NCI-H2196 treated with DMSO at 0.1 percent for 48 hours (cell line): ENCODE measurements around the gene TNFRSF8.

Experiments
- DNase-seq: peaks from one replicate; lab custom pipeline; 2025; ENCODE audit not compliant: unreplicated experiment; lab: John Stamatoyannopoulos, UW

The TNFRSF8 gene

GRCh38 chr1:12172042-12172851, 109.1 kb downstream of the TNFRSF8 start:
- no peak for DNase-seq

DNA sequence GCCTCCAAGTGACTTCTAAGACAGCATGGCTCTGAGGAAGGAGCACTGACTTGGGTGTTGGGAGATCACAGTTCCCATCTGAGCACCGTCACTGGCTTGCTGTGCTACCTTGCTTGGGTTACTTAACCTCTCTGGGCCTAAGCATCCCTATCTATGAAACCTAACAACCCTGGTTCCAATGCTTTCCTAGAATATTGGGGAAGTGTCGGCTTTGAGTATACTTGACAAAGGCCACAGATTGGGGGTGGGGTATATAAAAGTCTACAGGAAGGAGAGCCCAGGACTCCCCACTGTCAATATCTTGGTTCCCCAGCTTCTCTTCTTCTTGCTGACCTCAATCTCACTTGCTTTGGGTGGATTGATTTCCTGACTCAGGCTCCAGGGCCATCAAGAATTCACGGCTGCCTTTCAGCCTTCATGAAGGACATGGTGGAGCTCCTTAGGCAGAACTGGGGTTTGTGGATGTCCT, 110.0 kb downstream of the TNFRSF8 start:
- DNase-seq, result no peak

DNA sequence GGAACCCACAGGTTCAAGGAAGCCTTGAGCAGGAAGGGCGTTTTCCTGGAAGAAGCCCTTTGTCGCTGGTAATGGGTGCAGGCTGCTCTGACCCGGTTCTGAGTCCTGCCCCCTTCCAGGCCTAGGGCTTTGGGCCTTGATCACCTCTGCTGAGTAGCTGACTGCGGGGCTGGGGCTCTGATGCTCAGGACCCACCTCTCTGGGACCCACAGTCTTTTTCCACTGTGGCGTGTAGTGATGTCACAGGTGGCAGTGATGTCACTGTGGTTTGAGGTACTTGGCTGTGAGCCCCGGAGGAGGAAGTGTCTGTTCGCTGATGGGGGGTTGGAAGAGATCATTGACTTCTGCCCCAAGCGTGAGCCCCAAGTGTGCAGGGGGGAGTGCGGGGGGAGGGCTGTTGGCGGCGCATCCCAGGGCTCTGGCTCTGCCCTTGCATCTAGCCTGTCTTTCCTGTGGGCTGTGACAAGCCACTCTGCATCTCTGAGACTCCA, 110.6 kb downstream of the TNFRSF8 start:
- DNase-seq, result no peak

DNA sequence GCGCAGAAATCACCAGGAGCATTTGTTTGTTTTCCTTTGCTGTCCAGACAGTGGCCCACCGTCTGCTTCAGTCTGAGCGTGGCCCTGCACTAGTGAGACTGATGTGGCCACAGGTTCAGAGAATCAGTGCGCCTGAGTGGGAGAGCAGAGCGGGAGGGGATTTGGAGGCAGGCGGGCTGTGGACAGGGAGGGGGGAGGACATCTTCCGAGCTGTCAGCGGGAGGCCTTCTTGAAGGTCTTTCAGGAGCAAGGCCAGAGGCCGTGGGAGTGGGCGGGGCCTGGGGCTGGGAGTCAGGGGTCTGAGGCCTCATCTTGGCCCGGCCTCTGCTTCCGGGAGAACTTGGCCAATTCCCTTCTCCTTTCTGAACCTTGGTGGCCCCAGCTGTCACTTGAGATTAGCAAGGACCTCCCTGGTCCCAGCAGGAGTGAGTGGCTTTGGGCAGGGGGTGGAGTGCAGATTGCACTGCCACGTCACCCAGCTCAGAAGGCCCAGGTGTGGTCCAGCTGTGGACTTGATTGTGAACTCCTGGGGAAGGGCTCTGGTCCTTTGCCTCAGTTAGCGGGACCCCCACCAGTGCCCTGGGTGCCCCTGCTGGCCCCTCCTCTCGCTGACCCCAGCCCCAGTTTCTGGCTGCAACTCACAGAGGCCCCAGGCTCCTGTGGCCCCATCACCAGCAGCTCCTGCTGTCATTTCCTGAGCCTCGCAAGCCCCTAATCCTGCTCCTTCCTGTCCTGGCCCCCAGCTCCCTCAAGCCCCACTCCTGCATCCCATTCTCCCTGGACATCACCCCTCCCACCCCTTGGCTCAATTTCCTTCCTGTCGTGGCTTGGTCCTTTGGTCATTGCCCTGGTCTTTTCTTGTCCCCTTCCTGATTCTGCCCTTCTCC, 112.1 kb downstream of the TNFRSF8 start:
- DNase-seq, result no peak

DNA sequence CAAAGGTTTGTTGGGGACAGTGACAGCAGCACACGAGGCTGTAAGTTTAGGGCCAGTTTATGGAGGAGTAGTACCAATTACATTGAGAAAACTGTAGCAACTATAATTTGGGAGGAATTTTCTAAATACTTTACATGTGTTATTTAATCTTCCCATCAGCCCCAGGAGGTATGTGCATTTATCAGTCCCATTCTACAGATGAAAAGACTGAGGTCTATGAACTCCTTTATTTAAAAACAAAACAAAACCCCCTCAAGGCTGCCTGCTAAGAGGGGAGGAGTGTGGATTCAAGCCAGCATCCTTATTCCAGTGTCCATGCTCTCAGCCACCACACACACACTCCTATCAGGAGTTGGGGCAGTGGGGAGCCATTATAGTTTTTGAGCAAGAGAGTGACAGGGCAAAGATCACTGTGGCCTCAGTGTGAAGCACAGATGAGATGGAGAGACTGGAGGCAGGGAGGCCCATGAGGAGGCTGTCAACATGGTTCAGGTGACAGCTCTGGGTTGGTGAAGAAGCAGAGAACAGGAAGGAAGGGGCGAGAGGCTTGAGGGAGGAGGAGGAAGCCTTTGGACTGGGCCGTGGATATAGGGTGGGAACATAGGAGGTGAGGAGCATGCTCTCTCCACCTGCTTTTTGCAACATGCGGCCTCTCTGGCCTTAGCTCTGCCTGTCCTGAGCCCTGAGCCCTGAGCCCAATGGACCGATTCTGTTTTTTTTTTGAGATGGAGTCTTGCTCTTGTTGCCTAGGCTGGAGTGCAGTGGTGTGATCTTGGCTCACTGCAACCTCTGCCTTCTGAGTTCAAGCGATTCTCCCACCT, 113.4 kb downstream of the TNFRSF8 start:
- no peak for DNase-seq

- no peak for DNase-seq
Observed at GRCh38 chr1:12177156-12177998, 114.3 kb downstream of the TNFRSF8 start.

GRCh38 chr1:12177999-12178441, 114.9 kb downstream of the TNFRSF8 start:
- no peak for DNase-seq

- no peak for DNase-seq
Observed at GRCh38 chr1:12178511-12178910, 115.4 kb downstream of the TNFRSF8 start.

- no peak for DNase-seq
Observed at GRCh38 chr1:12179111-12179519, 116.0 kb downstream of the TNFRSF8 start.

- DNase-seq, result no peak
Observed at GRCh38 chr1:12179676-12180075, 116.6 kb downstream of the TNFRSF8 start.

GRCh38 chr1:12180315-12180714, 117.2 kb downstream of the TNFRSF8 start:
- no peak for DNase-seq

DNA sequence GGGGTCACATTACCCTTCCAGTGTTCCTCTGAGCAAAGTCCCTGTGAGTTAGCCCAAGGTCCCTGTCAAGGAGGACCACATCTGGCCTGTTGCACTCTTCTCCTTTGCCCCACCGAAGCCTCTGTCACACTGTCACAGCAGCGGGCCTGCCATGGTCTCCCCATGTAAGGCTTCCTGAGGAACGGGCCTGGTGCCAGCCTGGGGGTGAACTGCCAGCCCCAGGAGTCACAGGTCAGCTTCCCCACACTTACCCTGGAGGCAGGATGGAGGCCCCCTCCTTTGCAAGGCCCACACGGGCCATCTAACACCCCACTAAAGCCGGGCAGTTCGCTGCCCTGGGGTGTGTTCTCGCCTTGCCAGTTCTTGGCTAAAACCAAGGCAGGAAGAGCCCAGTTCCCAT, 117.8 kb downstream of the TNFRSF8 start:
- DNase-seq, result no peak

DNA sequence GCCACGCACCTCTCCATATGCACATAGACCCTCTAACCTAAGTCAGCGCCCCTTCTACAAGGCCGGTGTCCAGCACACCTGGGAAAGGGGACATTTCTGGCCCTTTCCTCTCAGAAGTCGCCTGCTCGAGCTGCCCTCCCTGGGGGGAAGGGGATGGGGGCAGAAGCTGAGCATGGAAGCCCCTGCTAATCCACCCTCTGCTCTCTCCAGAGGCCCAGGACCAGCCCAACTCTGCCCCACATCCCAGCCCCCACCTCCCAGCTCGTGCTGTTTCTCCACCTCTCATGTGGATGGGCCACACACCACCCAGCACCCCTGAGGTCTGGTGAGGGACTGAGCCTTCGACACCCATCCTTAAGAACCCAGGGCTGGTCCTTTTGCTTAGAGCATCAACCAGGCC, 118.5 kb downstream of the TNFRSF8 start:
- DNase-seq, result no peak

GRCh38 chr1:12182410-12182984, 119.4 kb downstream of the TNFRSF8 start:
- no peak for DNase-seq

GRCh38 chr1:12183095-12183794, 120.1 kb downstream of the TNFRSF8 start:
- no peak for DNase-seq

- no peak for DNase-seq
Observed at GRCh38 chr1:12184008-12184681, 121.0 kb downstream of the TNFRSF8 start.

DNA sequence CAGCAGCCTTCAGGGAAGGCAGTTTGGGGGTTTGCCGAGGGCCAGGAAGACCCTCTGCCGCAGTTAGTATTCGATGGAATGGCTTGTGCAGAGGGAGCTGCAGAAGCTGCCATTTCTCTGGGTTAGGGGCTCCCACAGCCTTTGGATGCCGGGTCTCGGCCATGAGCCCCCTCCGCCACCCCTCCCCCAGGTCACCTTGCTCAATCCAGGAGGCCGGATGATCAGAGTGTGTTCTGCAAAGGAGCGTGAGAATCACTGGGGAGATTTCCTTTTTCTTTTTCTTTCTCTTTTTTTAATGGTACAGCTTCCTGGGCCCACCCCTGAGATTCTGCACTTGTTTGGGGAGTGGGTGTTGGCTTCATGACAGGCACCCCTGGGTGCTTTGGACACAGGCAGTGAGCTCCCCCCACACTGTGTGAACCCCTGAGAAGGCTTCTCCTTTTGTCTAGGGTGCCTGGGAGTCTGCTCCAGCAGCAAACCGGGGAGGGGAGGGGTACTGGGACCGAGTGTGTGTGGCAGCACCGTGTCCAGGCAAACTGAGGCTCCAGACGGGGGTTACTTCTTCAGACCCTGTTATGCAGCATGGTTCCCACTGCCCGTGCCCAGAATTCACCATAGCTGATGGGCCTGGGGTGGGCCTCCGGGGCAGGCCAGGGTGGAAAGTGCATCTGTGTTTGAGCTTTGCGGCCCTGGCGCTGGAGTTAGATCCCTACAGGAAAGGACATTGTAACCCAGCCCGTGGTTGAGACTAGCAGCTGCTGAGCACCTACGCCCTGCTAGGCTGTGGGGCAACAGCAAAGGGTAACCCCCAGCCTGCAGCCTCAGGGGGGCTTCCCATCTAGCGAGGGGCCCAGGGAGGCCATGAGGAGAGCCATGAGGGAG, 122.2 kb downstream of the TNFRSF8 start:
- DNase-seq, result no peak
